Breast epithelium (tissue), 4 donors: Measurements from ENCODE around the gene DEFB110. TPM values are rescaled to one million over a fixed set of nuclear protein-coding genes. Genes with fewer than 3 reads are reported as not detected.

Experiments
- DNase-seq, 2 donors: peaks; one replicate each; pipeline ENCODE4 v3.0.0-alpha.2; 2019; ENCODE audit warnings: low spot score in 2 of 2
- H3K27ac ChIP-seq, 2 donors: fragments of 200-600 bp; sonication (generic) in 1 of 2; one replicate each; pipeline ENCODE4 v1.5.1; 2016 to 2019; ENCODE audit warnings: mild to moderate bottlenecking in 1 of 2
- H3K27me3 ChIP-seq, 2 donors: fragments of 200-600 bp; sonication (generic) in 1 of 2; one replicate each; pipeline versions ENCODE4 v1.5.1 to v1.6.0; 2017 to 2019; ENCODE audit warnings: control low read depth in 1 of 2, mild to moderate bottlenecking in 1 of 2
- H3K36me3 ChIP-seq: fragments of 200-600 bp; one replicate; pipeline ENCODE4 v1.5.1; 2019
- H3K4me1 ChIP-seq, 2 donors: fragments of 200-600 bp; sonication (generic); one replicate each; pipeline ENCODE4 v1.5.1; 2016 to 2019; ENCODE audit warnings: control low read depth in 1 of 2
- H3K4me3 ChIP-seq, 3 donors: fragments of 200-600 bp; sonication (generic); 1 replicate in 2 of 3; 2 replicates in 1 of 3; pipeline ENCODE4 v1.5.1; 2016 to 2019; ENCODE audit warnings: mild to moderate bottlenecking in 3 of 3, moderate library complexity in 2 of 3
- H3K9me3 ChIP-seq, 2 donors: fragments of 200-600 bp; sonication (generic) in 1 of 2; one replicate each; pipeline ENCODE4 v1.5.1; 2016 to 2019; ENCODE audit warnings: control low read depth in 1 of 2
- POLR2A ChIP-seq: fragments of 450-650 bp; IDR thresholded peaks from one replicate; pipeline ENCODE4 v1.6.1; 2016; ENCODE audit warnings: antibody characterized with exemption, mild to moderate bottlenecking, moderate library complexity
- POLR2AphosphoS5 ChIP-seq, 3 donors: sonication (generic); formaldehyde crosslinking; IDR thresholded peaks; one replicate each; pipeline ENCODE4 v1.6.1; 2017; ENCODE audit warnings: antibody characterized with exemption in 3 of 3
- intact Hi-C: fragments of 100-400 bp; cut with DNase I; formaldehyde crosslinking; loops from one replicate; pipeline ENCODE4 v1.15.1; 2023; ENCODE audit warnings: low total_unique reads
- total RNA-seq, 3 donors: library from RNA; depleted of rRNA; stranded (reverse); fragments of >200 nt; gene quantifications; one replicate each; pipeline ENCODE4 v1.1.0, GENCODE V29; 2016
- TF ChIP-seq, protein P1 (sequence below), 3 donors: fragments of 450-650 bp; IDR thresholded peaks; one replicate each; pipeline ENCODE4 v1.5.1; 2016 to 2017; ENCODE audit warnings: antibody characterized with exemption in 3 of 3, mild to moderate bottlenecking in 3 of 3, moderate library complexity in 3 of 3

The DEFB110 gene
- total RNA-seq = not detected

DNA sequence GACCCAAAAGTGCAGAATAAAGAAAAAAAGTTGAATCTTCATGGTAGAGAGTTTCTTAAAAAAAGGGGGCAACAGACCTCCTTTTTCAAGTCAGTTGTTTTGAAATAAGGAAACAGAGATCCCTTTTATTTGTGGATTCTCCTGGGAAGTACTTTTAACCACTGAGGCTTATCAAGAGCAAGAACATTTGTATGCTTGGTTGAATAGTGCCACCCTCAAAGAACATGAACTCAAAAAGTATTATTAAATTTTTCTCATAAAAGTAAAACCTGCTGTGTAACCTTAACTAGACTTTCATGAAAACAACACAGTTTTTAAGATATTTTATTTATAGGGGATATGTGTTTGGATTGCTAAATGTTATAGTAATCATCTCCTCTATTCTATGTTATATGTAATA is at the start of gene DEFB110:
DEFB110 (minus strand) TSS at position 101 of the 400 bp plus-strand sequence; CDS start at position 42, 59 bp downstream.
- H3K27ac ChIP-seq = no peak within 1 kb of the TSS
- no peaks in the 10 kb centered on the region for H3K36me3 ChIP-seq
- no peaks in the 10 kb centered on the region for H3K4me1 ChIP-seq
- H3K4me3 ChIP-seq = no peak within 1 kb of the TSS
- intact Hi-C loops = no loop called here
- TF ChIP-seq POLR2AphosphoS5 (IDR thresholded peaks at IDR 0.05) (no peak), POLR2A (no peak)
- TF ChIP-seq, protein P1, sequence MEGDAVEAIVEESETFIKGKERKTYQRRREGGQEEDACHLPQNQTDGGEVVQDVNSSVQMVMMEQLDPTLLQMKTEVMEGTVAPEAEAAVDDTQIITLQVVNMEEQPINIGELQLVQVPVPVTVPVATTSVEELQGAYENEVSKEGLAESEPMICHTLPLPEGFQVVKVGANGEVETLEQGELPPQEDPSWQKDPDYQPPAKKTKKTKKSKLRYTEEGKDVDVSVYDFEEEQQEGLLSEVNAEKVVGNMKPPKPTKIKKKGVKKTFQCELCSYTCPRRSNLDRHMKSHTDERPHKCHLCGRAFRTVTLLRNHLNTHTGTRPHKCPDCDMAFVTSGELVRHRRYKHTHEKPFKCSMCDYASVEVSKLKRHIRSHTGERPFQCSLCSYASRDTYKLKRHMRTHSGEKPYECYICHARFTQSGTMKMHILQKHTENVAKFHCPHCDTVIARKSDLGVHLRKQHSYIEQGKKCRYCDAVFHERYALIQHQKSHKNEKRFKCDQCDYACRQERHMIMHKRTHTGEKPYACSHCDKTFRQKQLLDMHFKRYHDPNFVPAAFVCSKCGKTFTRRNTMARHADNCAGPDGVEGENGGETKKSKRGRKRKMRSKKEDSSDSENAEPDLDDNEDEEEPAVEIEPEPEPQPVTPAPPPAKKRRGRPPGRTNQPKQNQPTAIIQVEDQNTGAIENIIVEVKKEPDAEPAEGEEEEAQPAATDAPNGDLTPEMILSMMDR (IDR thresholded peaks at IDR 0.05) = no peak
- H3K9me3 ChIP-seq = no peaks in the 10 kb centered on the region
- H3K27me3 ChIP-seq = no peaks in the 10 kb centered on the region
- DNase-seq = no peak

- no peak overlapping the region for H3K4me3 ChIP-seq
- no peaks in the 10 kb centered on the region for H3K9me3 ChIP-seq
- no peaks in the 10 kb centered on the region for H3K36me3 ChIP-seq
- no peak overlapping the region for H3K27ac ChIP-seq
- intact Hi-C loops = no loop called here
- TF ChIP-seq POLR2A (no peak), POLR2AphosphoS5 (IDR thresholded peaks at IDR 0.05) (no peak)
- TF ChIP-seq, protein P1 (IDR thresholded peaks at IDR 0.05) = no peak
- no peaks in the 10 kb centered on the region for H3K4me1 ChIP-seq
- DNase-seq = no peak
- H3K27me3 ChIP-seq = no peaks in the 10 kb centered on the region
These were observed 48.3 kb upstream of the DEFB110 start for GRCh38 chr6:50070101-50070500.

DNA sequence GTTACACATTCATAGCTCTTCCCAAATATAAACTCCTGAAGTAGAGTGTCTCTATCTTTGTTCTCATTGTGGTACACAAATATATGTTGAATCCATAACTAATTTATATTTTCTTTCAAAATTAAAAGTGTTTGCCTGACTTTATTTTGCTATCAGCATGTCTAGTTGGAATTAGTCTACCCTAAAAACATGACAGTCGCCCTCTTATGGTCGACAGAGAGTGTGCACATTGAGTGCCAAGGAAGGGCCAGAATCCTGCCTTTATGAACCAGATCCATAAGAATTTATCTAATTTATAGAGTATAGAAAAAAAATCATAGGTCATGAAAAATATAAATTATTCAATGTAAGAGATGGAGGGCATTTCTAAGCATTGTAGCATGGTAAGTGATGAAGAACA is 40.3 kb upstream of the DEFB110 start:
- Histone ChIP-seq H3K27ac (no peak overlapping the region), H3K4me3 (no peak overlapping the region), H3K4me1 (no peaks in the 10 kb centered on the region), H3K27me3 (no peaks in the 10 kb centered on the region), H3K36me3 (no peaks in the 10 kb centered on the region), H3K9me3 (peaks cover 0 to 4% of the 10 kb centered on the region in 2 donors)
- intact Hi-C loops = no loop called here
- no peak for DNase-seq
- TF ChIP-seq POLR2AphosphoS5 (IDR thresholded peaks at IDR 0.05) = no peak
- TF ChIP-seq POLR2A = no peak
- TF ChIP-seq, protein P1 (IDR thresholded peaks at IDR 0.05) = no peak

GRCh38 chr6:50056242-50056641 is 34.4 kb upstream of the DEFB110 start:
- Histone ChIP-seq H3K27me3 (no peaks in the 10 kb centered on the region), H3K9me3 (no peaks in the 10 kb centered on the region), H3K4me3 (no peak overlapping the region), H3K27ac (no peak overlapping the region), H3K4me1 (no peaks in the 10 kb centered on the region), H3K36me3 (no peaks in the 10 kb centered on the region)
- TF ChIP-seq POLR2AphosphoS5 (IDR thresholded peaks at IDR 0.05) (no peak), POLR2A (no peak)
- TF ChIP-seq, protein P1 (IDR thresholded peaks at IDR 0.05) = no peak
- intact Hi-C loops = no loop called here
- no peak for DNase-seq

GRCh38 chr6:50049829-50050228 is 28.0 kb upstream of the DEFB110 start, which contains the start of gene DEFB112:
Gene DEFB112 (minus strand): TSS chr6:50049929. CDS start chr6:50049869, 60 bp downstream.
- Histone ChIP-seq H3K9me3 (no peaks in the 10 kb centered on the region), H3K27ac (no peak within 1 kb of the TSS), H3K4me1 (no peaks in the 10 kb centered on the region), H3K36me3 (no peaks in the 10 kb centered on the region), H3K4me3 (no peak within 1 kb of the TSS), H3K27me3 (no peaks in the 10 kb centered on the region)
- TF ChIP-seq, protein P1 (IDR thresholded peaks at IDR 0.05) = no peak
- DNase-seq = no peak
- intact Hi-C loops = no loop called here
